Thyroid gland (tissue), 4 donors: Measurements from ENCODE around the gene APMAP.

Experiments used
- CTCF ChIP-seq, 6 experiments: fragments of 200-600 bp in 3 of 6; fragments of 450-650 bp in 3 of 6; sonication (generic) in 3 of 6; IDR thresholded peaks; one replicate each; pipeline ENCODE4 v1.5.1; 2016 to 2019; ENCODE audit warnings: antibody characterized with exemption in 6 of 6, mild to moderate bottlenecking in 2 of 6, inconsistent platforms in 1 of 6, moderate library complexity in 1 of 6
- POLR2A ChIP-seq, 2 donors: fragments of 450-650 bp; IDR thresholded peaks; one replicate each; pipeline ENCODE4 v1.6.1; 2017; ENCODE audit warnings: antibody characterized with exemption in 2 of 2, mild to moderate bottlenecking in 2 of 2, moderate library complexity in 1 of 2

GRCh38 chr20:25005661-25006060 is 13.1 kb upstream of the APMAP start:
- TF ChIP-seq CTCF (IDR thresholded peaks at IDR 0.05) (no peak), POLR2A (IDR thresholded peaks at IDR 0.05) (no peak)
